ENCODE results near the gene POP4. TPM values are rescaled to one million over a fixed set of nuclear protein-coding genes. Genes with fewer than 3 reads are reported as not detected.
"Not testable (repeated sequence)": the region's sequence is repeated elsewhere in the genome, so short reads cannot be mapped to it uniquely, and the experiment has no call there.

Gene POP4, protein sequence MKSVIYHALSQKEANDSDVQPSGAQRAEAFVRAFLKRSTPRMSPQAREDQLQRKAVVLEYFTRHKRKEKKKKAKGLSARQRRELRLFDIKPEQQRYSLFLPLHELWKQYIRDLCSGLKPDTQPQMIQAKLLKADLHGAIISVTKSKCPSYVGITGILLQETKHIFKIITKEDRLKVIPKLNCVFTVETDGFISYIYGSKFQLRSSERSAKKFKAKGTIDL
- total RNA-seq (10 to 100 TPM; 43.7 to 59.6 (median 55.5) TPM), total RNA-seq (23.5 to 102 (median 37.4) reads per million in 29 experiments)
- total RNA-seq (2013): 73.6 TPM

DNA sequence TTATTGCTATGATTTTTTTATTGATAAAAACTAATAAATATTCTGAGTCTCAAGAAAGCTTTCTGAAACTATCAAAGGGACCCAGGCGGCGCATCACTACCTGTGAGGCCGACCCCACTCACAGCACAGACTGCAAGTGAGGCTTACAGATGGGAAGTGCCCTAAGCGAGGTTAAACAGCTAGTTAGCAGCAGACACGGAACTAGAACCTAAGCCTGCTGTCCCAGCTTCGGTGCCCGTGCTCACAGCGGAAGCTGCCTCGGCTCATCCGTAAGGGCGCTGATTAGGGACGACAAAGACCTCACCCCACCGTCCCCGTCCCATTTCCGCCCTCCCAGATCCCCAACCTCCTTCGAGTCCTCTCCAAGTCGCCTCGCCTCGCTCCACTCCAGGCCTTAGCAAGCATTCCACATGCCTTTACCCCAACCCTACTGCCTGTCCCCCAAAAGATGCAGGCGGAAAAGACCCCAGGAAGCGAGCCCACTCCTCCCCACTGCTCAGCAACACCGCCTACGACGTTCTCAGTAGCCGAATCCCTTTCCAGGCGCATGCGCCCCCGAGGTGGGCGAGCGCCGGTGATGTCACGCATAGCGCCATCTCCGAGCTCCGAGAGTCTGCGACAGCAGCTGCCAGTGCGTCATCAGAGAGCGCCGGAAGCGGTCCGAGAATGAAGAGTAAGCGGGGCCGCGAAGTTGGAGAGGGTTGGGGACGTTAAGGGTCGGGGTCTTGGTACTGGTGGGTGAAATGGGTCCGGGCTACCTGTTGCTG lies at the start of gene POP4:
Gene POP4 (plus strand): TSS at position 631 of the 767 bp plus-strand sequence. CDS start 36 bp downstream, at position 667.
- CTCF ChIA-PET: interaction anchor here (0.6 to 3.0 kb wide), 15 partner anchors 14 to 336 kb away, joined by 3 to 36 read pairs (median 4); partner anchors contain the start of genes C19orf12 (in 1 of the 2), PLEKHF1 (in 1 of the 2) and URI1 (in 1 of the 2)
- Mint-ChIP-seq H3K27me3 (no peaks in the 10 kb centered on the region), H3K4me1 (peaks cover 24 to 38% (median 28%) of the 10 kb centered on the region in 3 donors), H3K4me3 (peak within 1 kb of the TSS; percentile 96 to 100 (median 98)), H3K36me3 (peaks cover 17% of the 10 kb centered on the region), H3K9me3 (no peaks in the 10 kb centered on the region), H3K27ac (peak within 1 kb of the TSS; percentile 100)
- Histone ChIP-seq H3K4me1 (ENCODE audit: control insufficient read depth in 1 of 2, extremely low read depth in 1 of 2, insufficient read depth in 2 of 2, low read length in 2 of 2) (peaks cover 13 to 34% of the 10 kb centered on the region in 2 experiments), H3K4me3 (ENCODE audit: control insufficient read depth in 1 of 2, extremely low read depth in 1 of 2, low read length in 1 of 2) (peak within 1 kb of the TSS; percentile 63 to 98), H3K27me3 (replicated peaks in 1 of 2; ENCODE audit: control insufficient read depth in 2 of 2, extremely low read depth in 1 of 2, insufficient read depth in 2 of 2, low read length in 1 of 2) (no peaks in the 10 kb centered on the region), H3K27ac (ENCODE audit: low read length) (peak within 1 kb of the TSS; percentile 89), H3K36me3 (ENCODE audit: control insufficient read depth in 2 of 2, extremely low read depth in 1 of 2, insufficient read depth in 1 of 2, low read length in 1 of 2) (peaks cover 0 to 16% of the 10 kb centered on the region in 2 donors), H3K9me3 (no peaks in the 10 kb centered on the region)
- POLR2A ChIA-PET: interaction anchor here (0.5 to 3.3 kb wide), 18 partner anchors 9 to 1813 kb away, joined by 3 to 25 read pairs (median 4); partner anchors contain the start of genes C19orf12 (in 1 of the 2), PLEKHF1 (in 1 of the 2) and URI1 (in 1 of the 2)
- WGBS (ENCODE audit: insufficient coverage): 1% methylated on average over 37 of the region's 47 CpGs
- peak; percentile 92 to 99 (median 98) for DNase-seq
- ATAC-seq (replicated peaks in 1 of 4): peak; percentile 84 to 89 (median 86)

- DNase-seq; POLR2A ChIA-PET; H3K4me3 ChIP-seq (ENCODE audit: control insufficient read depth in 1 of 2, extremely low read depth in 1 of 2, low read length in 1 of 2); H3K36me3 ChIP-seq (ENCODE audit: control insufficient read depth in 2 of 2, extremely low read depth in 1 of 2, insufficient read depth in 1 of 2, low read length in 1 of 2); H3K9me3 ChIP-seq; ATAC-seq (replicated peaks in 1 of 4); H3K36me3 Mint-ChIP-seq; H3K27ac Mint-ChIP-seq; H3K4me1 ChIP-seq (ENCODE audit: control insufficient read depth in 1 of 2, extremely low read depth in 1 of 2, insufficient read depth in 2 of 2, low read length in 2 of 2); CTCF ChIA-PET; H3K4me1 Mint-ChIP-seq; H3K27ac ChIP-seq (ENCODE audit: low read length); H3K4me3 Mint-ChIP-seq: not testable (repeated sequence)
- peaks cover 24 to 36% of the 10 kb centered on the region in 2 donors for H3K27me3 Mint-ChIP-seq
- H3K9me3 Mint-ChIP-seq: peaks cover 9 to 30% (median 25%) of the 10 kb centered on the region in 3 donors
- no CpG with 5 or more reads among the region's 2 CpGs for WGBS (ENCODE audit: insufficient coverage)
- peaks cover 0 to 28% of the 10 kb centered on the region in 2 experiments for H3K27me3 ChIP-seq (replicated peaks in 1 of 2; ENCODE audit: control insufficient read depth in 2 of 2, extremely low read depth in 1 of 2, insufficient read depth in 2 of 2, low read length in 1 of 2)
Observed at GRCh38 chr19:29559110-29559509, 47.0 kb upstream of the POP4 start.

DNA sequence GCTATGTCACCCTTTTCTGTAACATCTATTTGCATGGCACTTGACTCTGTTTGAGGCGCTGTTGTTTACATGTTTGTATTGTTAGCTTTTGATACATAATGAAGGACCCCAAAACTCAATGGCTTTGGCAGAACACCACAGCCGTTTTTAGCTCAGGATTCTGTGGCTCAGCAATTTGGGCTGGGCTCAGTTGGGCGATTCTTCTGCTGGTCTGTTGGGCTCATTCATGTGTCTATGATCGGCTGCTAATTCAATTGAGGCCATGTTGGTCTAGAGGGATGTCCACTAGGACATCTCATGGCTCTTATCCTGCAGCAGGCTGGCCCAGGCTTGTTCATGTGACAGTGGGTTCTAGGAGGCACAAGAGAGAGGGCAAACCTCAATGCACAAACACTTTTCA lies 46.3 kb upstream of the POP4 start:
- H3K36me3 ChIP-seq (ENCODE audit: control insufficient read depth in 2 of 2, extremely low read depth in 1 of 2, insufficient read depth in 1 of 2, low read length in 1 of 2): no peaks in the 10 kb centered on the region
- H3K27me3 ChIP-seq (replicated peaks in 1 of 2; ENCODE audit: control insufficient read depth in 2 of 2, extremely low read depth in 1 of 2, insufficient read depth in 2 of 2, low read length in 1 of 2): peaks cover 0 to 32% of the 10 kb centered on the region in 2 experiments
- Mint-ChIP-seq H3K4me1 (no peaks in the 10 kb centered on the region), H3K27ac (no peak overlapping the region), H3K4me3 (no peak overlapping the region), H3K27me3 (peaks cover 23 to 40% of the 10 kb centered on the region in 2 donors), H3K36me3 (peaks cover 3% of the 10 kb centered on the region), H3K9me3 (peaks cover 9 to 24% (median 20%) of the 10 kb centered on the region in 3 donors)
- DNase-seq (no peak), ATAC-seq (replicated peaks in 1 of 4) (no peak)
- H3K27ac ChIP-seq (ENCODE audit: low read length): no peak overlapping the region
- CTCF ChIA-PET: no interaction called here
- WGBS (ENCODE audit: insufficient coverage): 72% methylated on average over 3 of the region's 4 CpGs
- POLR2A ChIA-PET: no interaction called here
- no peaks in the 10 kb centered on the region for H3K9me3 ChIP-seq
- H3K4me1 ChIP-seq (ENCODE audit: control insufficient read depth in 1 of 2, extremely low read depth in 1 of 2, insufficient read depth in 2 of 2, low read length in 2 of 2): no peaks in the 10 kb centered on the region
- no peak overlapping the region for H3K4me3 ChIP-seq (ENCODE audit: control insufficient read depth in 1 of 2, extremely low read depth in 1 of 2, low read length in 1 of 2)

DNA sequence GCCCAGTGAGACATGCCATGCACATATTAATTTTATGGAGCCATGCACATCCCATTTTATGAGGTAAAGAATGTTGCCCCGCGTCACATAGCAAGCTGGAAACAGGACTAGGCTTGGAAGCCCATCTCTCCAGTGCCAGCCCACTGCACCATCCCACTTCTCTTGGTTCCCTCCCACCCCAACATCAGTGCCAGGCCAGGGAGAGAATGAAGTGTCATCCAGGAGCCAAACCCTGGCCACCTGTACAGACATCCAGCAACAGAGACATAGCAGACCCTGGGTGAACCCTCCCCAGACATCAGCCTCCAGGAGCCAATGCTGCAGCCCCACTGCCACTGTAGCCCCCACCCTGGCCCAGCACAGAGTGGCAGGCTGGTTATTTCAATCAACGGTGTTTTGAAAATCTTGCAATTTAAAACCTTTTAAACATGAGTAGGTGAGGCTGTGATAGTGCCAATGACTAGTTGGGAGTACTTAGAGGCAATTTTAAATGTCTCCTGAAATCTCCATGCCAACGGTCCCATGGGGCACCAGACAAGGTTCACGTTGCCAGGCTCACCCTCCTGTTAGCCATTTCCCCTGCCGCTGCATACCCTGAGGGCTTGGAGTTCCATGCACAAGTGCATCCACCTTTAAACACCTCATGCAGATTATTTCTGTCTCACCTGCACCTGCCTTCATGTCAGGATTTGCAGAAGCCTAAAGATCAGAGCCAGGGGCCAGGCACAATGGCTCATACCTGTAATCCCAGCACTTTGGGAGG lies 45.6 kb upstream of the POP4 start:
- no peaks in the 10 kb centered on the region for H3K4me1 ChIP-seq (ENCODE audit: control insufficient read depth in 1 of 2, extremely low read depth in 1 of 2, insufficient read depth in 2 of 2, low read length in 2 of 2)
- no peaks in the 10 kb centered on the region for H3K9me3 ChIP-seq
- H3K4me1 Mint-ChIP-seq: no peaks in the 10 kb centered on the region
- H3K4me3 ChIP-seq (ENCODE audit: control insufficient read depth in 1 of 2, extremely low read depth in 1 of 2, low read length in 1 of 2): no peak overlapping the region
- peaks cover 9 to 16% (median 13%) of the 10 kb centered on the region in 3 donors for H3K9me3 Mint-ChIP-seq
- H3K36me3 ChIP-seq (ENCODE audit: control insufficient read depth in 2 of 2, extremely low read depth in 1 of 2, insufficient read depth in 1 of 2, low read length in 1 of 2): no peaks in the 10 kb centered on the region
- CTCF ChIA-PET: no interaction called here
- no peak overlapping the region for H3K27ac Mint-ChIP-seq
- POLR2A ChIA-PET: no interaction called here
- no peak overlapping the region for H3K4me3 Mint-ChIP-seq
- peaks cover 0 to 39% of the 10 kb centered on the region in 2 experiments for H3K27me3 ChIP-seq (replicated peaks in 1 of 2; ENCODE audit: control insufficient read depth in 2 of 2, extremely low read depth in 1 of 2, insufficient read depth in 2 of 2, low read length in 1 of 2)
- H3K27ac ChIP-seq (ENCODE audit: low read length): no peak overlapping the region
- WGBS (ENCODE audit: insufficient coverage): 96% methylated on average over 4 of the region's 6 CpGs
- no peaks in the 10 kb centered on the region for H3K36me3 Mint-ChIP-seq
- DNase-seq: no peak
- H3K27me3 Mint-ChIP-seq: peaks cover 29 to 40% of the 10 kb centered on the region in 2 donors
- ATAC-seq (replicated peaks in 1 of 4): no peak

- no peak overlapping the region for H3K4me3 Mint-ChIP-seq
- Histone ChIP-seq H3K9me3 (no peaks in the 10 kb centered on the region), H3K36me3 (ENCODE audit: control insufficient read depth in 2 of 2, extremely low read depth in 1 of 2, insufficient read depth in 1 of 2, low read length in 1 of 2) (no peaks in the 10 kb centered on the region), H3K27me3 (replicated peaks in 1 of 2; ENCODE audit: control insufficient read depth in 2 of 2, extremely low read depth in 1 of 2, insufficient read depth in 2 of 2, low read length in 1 of 2) (peaks cover 0 to 50% of the 10 kb centered on the region in 2 experiments), H3K27ac (ENCODE audit: low read length) (no peak overlapping the region), H3K4me3 (ENCODE audit: control insufficient read depth in 1 of 2, extremely low read depth in 1 of 2, low read length in 1 of 2) (no peak overlapping the region), H3K4me1 (ENCODE audit: control insufficient read depth in 1 of 2, extremely low read depth in 1 of 2, insufficient read depth in 2 of 2, low read length in 2 of 2) (no peaks in the 10 kb centered on the region)
- POLR2A ChIA-PET: no interaction called here
- ATAC-seq (replicated peaks in 1 of 4) (no peak), DNase-seq (no peak)
- peaks cover 37 to 40% of the 10 kb centered on the region in 2 donors for H3K27me3 Mint-ChIP-seq
- WGBS (ENCODE audit: insufficient coverage): 79% methylated on average over 7 of the region's 9 CpGs
- CTCF ChIA-PET: no interaction called here
- no peaks in the 10 kb centered on the region for H3K36me3 Mint-ChIP-seq
- H3K27ac Mint-ChIP-seq: no peak overlapping the region
- H3K4me1 Mint-ChIP-seq: no peaks in the 10 kb centered on the region
- H3K9me3 Mint-ChIP-seq: peaks cover 5 to 14% (median 13%) of the 10 kb centered on the region in 3 donors
Observed at GRCh38 chr19:29561601-29562000, 44.5 kb upstream of the POP4 start.
